Left ventricle myocardium inferior (tissue), 1 donor: ENCODE measurements around the gene GAS2. TPM values are rescaled to one million over a fixed set of nuclear protein-coding genes. Genes with fewer than 3 reads are reported as not detected.
A peak's percentile ranks its signal among the peaks of the same experiment; 100 is the strongest.

Source experiments
- DNase-seq: peaks from one replicate; pipeline ENCODE4 v3.0.0-alpha.2; 2020
- H3K27ac ChIP-seq: fragments of 200-600 bp; replicated peaks from 2 replicates; pipeline ENCODE4 v1.8.0; 2021
- H3K27me3 ChIP-seq: fragments of 200-600 bp; 2 replicates; pipeline ENCODE4 v1.8.0; 2021; ENCODE audit warnings: low read depth
- H3K36me3 ChIP-seq: fragments of 200-600 bp; 2 replicates; pipeline ENCODE4 v1.8.0; 2021
- H3K4me1 ChIP-seq: fragments of 200-600 bp; 2 replicates; pipeline ENCODE4 v1.8.0; 2021
- H3K4me3 ChIP-seq: fragments of 200-600 bp; 2 replicates; pipeline ENCODE4 v1.8.0; 2021; ENCODE audit warnings: mild to moderate bottlenecking, moderate library complexity
- H3K9me3 ChIP-seq: fragments of 200-600 bp; replicated peaks from 2 replicates; pipeline ENCODE4 v1.8.0; 2021
- intact Hi-C: fragments of 100-400 bp; cut with micrococcal nuclease; formaldehyde crosslinking; loops from one replicate; pipeline ENCODE4 v1.11.0; 2022
- long read RNA-seq: library from polyadenylated mRNA; unstranded; transcript quantifications from one replicate; pipeline ENCODE4 v2.0.0, GENCODE V29; 2021
- total RNA-seq: library from RNA; stranded (reverse); fragmentation: NEBNext Ultra II Directional; extraction: Animal tissue kit (Norgen Biotek cat#: 25700); gene quantifications from one replicate; pipeline ENCODE4 v1.2.1, GENCODE V29; 2021
- TF ChIP-seq, protein P1 (sequence below): fragments of 200-600 bp; IDR thresholded peaks from 2 replicates; pipeline ENCODE4 v1.8.0; 2021; ENCODE audit warnings: antibody characterized with exemption, mild to moderate bottlenecking, borderline replicate concordance
- donor health status: DM: no; HTN: yes; CAD: no; lungs with severe emphysema.

The GAS2 gene
- 15.9 TPM for total RNA-seq
- long read RNA-seq, partial matches to known transcripts, result 0 of 11 reads
- long read RNA-seq, other reads (novel, unspliced or antisense), result 6 of 11 reads

DNA sequence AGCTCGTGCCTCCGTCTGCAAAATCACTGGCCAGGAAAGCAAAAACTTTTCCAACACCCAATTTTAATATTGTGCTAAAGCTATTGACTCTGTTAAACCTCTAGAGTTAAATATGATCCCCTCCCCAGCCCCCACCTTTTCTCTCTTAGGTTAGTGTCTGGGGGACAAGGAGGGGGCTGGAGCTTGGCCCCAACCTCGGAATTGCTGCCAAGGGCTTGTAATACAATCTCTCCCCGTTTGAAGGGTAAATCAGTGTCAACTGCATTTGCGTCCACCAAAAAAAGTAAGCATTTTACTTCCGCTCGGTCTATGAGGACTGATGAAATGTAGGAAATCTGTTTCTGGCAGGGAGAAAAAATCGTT, at the start of gene GAS2:
Gene GAS2 (plus strand): TSS at position 287 of the 363 bp plus-strand sequence. CDS start 8,259 bp downstream, outside the sequence.
- TF ChIP-seq, protein P1, sequence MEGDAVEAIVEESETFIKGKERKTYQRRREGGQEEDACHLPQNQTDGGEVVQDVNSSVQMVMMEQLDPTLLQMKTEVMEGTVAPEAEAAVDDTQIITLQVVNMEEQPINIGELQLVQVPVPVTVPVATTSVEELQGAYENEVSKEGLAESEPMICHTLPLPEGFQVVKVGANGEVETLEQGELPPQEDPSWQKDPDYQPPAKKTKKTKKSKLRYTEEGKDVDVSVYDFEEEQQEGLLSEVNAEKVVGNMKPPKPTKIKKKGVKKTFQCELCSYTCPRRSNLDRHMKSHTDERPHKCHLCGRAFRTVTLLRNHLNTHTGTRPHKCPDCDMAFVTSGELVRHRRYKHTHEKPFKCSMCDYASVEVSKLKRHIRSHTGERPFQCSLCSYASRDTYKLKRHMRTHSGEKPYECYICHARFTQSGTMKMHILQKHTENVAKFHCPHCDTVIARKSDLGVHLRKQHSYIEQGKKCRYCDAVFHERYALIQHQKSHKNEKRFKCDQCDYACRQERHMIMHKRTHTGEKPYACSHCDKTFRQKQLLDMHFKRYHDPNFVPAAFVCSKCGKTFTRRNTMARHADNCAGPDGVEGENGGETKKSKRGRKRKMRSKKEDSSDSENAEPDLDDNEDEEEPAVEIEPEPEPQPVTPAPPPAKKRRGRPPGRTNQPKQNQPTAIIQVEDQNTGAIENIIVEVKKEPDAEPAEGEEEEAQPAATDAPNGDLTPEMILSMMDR, result no peak
- intact Hi-C loops, result no loop called here
- Histone ChIP-seq H3K9me3 (no peaks in the 10 kb centered on the region), H3K36me3 (no peaks in the 10 kb centered on the region), H3K27me3 (peaks cover 10% of the 10 kb centered on the region), H3K4me1 (peaks cover 17% of the 10 kb centered on the region), H3K4me3 (peak within 1 kb of the TSS; percentile 69), H3K27ac (peak within 1 kb of the TSS; percentile 89)
- DNase-seq, result no peak

DNA sequence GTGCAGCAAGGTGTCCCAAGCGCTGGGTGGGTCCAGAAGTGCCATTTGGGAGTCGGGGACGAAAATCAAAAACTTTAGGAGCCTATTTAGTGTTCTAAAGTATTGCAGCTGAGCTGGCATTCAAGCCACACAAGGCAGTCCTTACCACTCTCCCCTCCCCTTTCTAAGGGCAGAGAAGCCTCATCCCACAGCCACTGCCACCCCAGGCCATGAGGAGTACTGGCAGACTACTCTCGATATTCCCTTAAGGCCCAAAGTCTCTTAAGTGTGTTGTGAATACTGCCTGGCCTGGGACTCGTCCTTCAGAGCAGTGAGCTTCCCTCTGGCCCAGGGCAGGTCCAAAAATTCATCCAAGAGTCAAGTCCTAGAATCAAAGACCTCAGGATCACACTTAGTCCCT, 48.5 kb upstream of the GAS2 start:
- no peak overlapping the region for H3K4me3 ChIP-seq
- H3K9me3 ChIP-seq, result no peaks in the 10 kb centered on the region
- TF ChIP-seq, protein P1, result no peak
- H3K27ac ChIP-seq, result no peak overlapping the region
- H3K36me3 ChIP-seq, result no peaks in the 10 kb centered on the region
- no peak for DNase-seq
- H3K27me3 ChIP-seq, result no peaks in the 10 kb centered on the region
- intact Hi-C loops, result no loop called here
- H3K4me1 ChIP-seq, result no peaks in the 10 kb centered on the region

DNA sequence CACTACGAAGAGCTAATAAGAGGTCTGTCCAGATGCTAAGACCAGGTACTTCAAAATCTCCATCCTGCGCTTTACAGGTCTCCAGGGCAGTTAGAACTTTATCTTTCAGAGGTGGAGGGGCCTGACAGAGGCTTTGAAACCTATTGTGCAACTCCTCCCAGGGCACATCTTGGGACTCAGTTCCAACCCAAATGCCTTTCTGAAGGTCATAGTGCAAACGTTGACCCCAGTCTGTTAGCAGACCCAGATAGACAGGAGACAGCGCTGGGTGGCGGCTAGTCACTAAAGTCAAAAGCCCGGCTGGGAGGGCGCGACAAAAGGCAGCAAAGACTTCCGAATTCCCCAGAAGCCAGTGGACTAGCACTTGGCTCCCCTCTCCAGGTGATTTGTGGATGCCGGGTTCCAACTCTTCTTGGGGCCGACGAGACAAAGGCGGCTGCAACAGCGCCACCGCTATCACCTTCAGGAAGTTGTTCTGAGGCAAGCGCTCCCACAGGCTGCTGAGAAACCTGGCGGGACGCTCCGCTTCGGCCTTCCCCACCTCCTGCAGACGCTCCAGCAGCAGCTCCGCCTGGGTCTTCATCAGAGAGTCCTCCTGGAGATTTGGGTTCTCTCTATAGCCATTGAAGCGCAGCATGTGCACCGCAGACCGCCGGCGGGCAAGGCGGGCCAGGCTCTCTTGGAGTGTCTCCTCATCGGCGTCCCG, 41.5 kb upstream of the GAS2 start:
- intact Hi-C loops, result no loop called here
- Histone ChIP-seq H3K27me3 (no peaks in the 10 kb centered on the region), H3K4me1 (peaks cover 28% of the 10 kb centered on the region), H3K27ac (peak overlapping the region; percentile 93), H3K9me3 (no peaks in the 10 kb centered on the region), H3K36me3 (no peaks in the 10 kb centered on the region), H3K4me3 (peak overlapping the region; percentile 83)
- peak; percentile 56 for DNase-seq
- TF ChIP-seq, protein P1, result peak; percentile 60

DNA sequence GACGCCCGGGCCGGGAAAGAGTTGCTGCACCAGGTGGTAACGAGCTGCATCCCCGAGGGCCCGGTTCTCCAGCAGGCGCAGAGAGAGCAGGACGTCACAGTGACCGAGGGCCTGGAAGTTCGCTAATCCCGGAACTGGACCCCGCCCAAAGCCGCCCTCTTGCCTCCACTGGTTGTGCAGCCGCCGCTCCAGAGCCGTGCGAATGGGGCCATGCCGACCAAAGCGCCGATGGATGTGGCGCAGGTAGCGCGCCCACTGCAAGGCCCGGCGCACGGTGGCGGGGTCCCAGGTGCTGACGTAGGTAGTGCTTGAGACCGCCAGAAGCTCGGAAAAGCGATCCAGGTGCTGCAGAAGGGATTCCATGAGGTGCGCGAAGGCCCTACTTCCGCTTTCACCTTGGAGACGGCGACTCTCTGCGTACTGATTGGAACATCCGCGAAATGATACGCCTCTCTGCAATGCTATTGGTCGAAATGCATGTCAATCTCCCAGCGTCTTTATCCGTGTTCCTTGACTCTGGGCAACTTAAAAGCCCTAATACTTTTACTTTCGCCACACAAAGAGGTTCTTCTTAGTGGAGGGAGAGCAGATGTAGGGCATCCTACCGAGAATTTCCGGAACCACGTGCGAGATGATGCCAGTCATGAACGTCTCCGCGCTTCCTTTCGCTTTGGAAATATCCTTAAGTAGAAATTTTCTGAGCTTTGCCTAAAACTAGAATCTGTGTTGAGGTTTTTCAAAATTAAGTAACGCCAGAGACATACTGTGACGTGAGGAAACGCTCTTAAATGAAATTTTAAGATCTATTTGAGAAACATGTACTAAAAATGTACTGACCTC, 40.7 kb upstream of the GAS2 start, which contains the start of gene FANCF:
Gene FANCF (minus strand): TSS at position 376 of the 840 bp plus-strand sequence. CDS start 13 bp downstream, at position 363.
- peaks cover 28% of the 10 kb centered on the region for H3K4me1 ChIP-seq
- no peaks in the 10 kb centered on the region for H3K36me3 ChIP-seq
- TF ChIP-seq, protein P1, result no peak
- H3K27me3 ChIP-seq, result no peaks in the 10 kb centered on the region
- H3K9me3 ChIP-seq, result no peaks in the 10 kb centered on the region
- H3K27ac ChIP-seq, result peak within 1 kb of the TSS; percentile 93
- peak within 1 kb of the TSS; percentile 83 for H3K4me3 ChIP-seq
- DNase-seq, result peak; percentile 89
- intact Hi-C loops, result no loop called here

DNA sequence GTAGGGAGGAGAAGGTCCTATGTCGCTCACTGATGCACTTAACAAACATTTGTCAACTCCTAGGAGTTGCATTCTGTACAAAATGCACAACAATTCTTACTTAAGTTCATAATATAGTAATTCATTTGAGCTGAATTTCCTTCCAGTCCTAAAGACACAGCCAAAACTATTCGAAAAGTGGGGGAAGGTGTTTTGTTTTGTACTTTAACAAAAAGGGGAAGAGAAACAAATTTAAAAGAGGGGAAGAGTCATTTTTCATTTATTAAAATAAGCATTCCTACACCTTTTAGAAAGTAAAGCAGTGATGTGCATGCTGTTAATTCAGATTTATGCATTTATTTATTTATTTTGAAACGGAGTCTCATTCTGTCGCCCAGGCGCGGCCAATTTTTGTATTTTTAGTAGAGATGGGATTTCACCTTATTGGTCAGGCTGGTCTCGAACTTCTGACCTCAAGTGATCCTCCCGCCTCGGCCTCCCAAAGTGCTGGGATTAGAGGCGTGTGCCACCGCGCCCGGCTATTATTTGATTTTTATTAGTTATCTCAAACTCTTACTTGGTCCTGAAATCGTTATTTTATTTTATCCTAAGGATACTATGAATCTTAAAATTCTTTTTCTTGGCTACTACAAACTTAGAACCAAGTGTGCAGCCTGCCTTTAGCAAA, 39.7 kb upstream of the GAS2 start:
- peak overlapping the region; percentile 83 for H3K4me3 ChIP-seq
- H3K4me1 ChIP-seq, result peaks cover 28% of the 10 kb centered on the region
- no peaks in the 10 kb centered on the region for H3K27me3 ChIP-seq
- TF ChIP-seq, protein P1, result no peak
- no peak for DNase-seq
- peak overlapping the region; percentile 93 for H3K27ac ChIP-seq
- intact Hi-C loops, result no loop called here
- no peaks in the 10 kb centered on the region for H3K9me3 ChIP-seq
- no peaks in the 10 kb centered on the region for H3K36me3 ChIP-seq
